GM13977 (cell line): ENCODE data around the gene SH2D6.

Source experiments
- DNase-seq: peaks from one replicate; pipeline ENCODE4 v3.0.0; 2012; ENCODE audit warnings: low spot score
- in situ Hi-C: fragments of 300-500 bp; cut with MboI; formaldehyde crosslinking; loops from one replicate; pipeline ENCODE4 v1.12.0; 2022; ENCODE audit warnings: low sequenced_read_pairs, low pct_unique_long_range_greater_than_20kb, mixed read lengths, inconsistent platforms; ENCODE audit not compliant: unreplicated experiment
- TF ChIP-seq, protein P1 (sequence below): IDR thresholded peaks from 2 replicates; pipeline ENCODE4 v1.5.1; 2012; ENCODE audit warnings: mild to moderate bottlenecking, control low read depth; ENCODE audit not compliant: insufficient read depth; ENCODE audit errors: extremely low read depth, missing control alignments

Gene SH2D6

DNA sequence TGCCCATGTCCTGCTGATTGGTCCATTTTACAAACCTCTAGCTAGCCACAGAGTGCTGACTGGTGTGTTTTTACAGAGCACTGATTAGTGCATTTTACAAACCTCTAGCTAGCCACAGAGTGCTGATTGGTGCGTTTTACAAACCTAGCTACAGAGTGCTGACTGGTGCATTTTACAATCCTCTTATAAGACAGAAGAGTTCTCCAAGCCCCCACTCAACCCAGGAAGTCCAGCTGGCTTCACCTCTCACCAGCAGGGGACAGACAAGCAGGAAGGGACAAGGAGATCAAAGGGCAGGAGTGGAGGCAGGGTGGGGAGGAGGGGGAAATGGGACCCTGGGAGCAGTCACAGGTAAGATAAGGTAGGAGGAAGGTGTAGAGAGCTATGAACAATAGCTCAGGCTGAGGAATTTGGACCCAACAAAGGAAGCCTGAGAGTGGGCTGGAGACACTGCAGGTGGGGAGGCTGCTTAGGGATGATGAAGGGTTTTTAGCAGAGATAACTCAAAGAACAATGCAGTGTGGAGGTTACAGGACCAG lies 37.1 kb downstream of the SH2D6 start:
- no peak for DNase-seq
- TF ChIP-seq, protein P1, sequence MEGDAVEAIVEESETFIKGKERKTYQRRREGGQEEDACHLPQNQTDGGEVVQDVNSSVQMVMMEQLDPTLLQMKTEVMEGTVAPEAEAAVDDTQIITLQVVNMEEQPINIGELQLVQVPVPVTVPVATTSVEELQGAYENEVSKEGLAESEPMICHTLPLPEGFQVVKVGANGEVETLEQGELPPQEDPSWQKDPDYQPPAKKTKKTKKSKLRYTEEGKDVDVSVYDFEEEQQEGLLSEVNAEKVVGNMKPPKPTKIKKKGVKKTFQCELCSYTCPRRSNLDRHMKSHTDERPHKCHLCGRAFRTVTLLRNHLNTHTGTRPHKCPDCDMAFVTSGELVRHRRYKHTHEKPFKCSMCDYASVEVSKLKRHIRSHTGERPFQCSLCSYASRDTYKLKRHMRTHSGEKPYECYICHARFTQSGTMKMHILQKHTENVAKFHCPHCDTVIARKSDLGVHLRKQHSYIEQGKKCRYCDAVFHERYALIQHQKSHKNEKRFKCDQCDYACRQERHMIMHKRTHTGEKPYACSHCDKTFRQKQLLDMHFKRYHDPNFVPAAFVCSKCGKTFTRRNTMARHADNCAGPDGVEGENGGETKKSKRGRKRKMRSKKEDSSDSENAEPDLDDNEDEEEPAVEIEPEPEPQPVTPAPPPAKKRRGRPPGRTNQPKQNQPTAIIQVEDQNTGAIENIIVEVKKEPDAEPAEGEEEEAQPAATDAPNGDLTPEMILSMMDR, result no peak
- in situ Hi-C loops, result no loop called here

- TF ChIP-seq, protein P1, result no peak
- in situ Hi-C loops, result no loop called here
- DNase-seq, result no peak
Measured at GRCh38 chr2:85457043-85457442, 38.5 kb downstream of the SH2D6 start.

GRCh38 chr2:85457877-85458316 lies 39.4 kb downstream of the SH2D6 start:
- in situ Hi-C loops, result no loop called here
- no peak for DNase-seq
- TF ChIP-seq, protein P1, result no peak

DNA sequence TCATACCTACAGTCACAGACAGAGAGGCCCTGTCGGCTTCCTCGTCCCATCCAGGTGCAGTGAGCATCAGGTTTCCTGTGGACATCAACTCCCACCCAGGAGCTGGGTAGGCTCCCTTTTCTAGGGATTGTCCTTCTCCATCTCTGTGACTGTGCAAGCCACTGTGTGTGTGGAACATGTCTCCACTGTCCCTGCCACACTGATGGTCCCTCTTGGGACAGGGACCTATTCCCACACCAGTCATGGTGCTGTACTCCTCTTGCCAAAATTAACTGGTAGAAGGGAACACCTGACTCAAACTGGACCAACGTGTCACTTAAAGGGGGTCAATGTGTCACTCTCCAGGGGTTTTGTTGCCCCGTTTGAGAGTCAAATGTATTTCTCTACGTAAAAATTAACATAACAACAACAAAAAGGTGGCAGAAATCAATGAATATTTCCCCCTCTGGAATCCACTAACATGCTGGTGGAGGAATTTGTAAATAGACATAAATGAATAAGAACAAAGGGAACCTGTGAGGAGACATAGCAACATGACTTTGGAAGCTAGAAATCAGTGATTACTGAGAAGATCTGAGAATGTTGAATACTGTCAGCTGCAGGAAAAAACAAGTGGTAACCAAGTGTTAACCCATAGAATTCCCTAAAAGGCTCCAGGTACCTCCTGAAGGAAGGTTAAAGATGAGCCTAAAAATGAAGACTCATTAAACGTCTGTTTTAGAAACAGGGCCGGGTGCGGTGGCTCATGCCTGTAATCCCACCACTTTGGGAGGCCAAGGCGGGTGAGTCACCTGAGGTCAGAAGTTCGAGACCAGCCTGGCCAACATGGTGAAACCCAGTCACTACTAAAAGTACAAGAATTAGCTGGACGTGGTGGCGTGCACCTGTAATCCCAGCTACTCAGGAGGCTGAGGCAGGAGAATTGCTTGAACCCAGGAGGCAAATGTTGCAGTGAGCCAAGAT lies 40.4 kb downstream of the SH2D6 start:
- in situ Hi-C loops, result no loop called here
- DNase-seq, result no peak

DNA sequence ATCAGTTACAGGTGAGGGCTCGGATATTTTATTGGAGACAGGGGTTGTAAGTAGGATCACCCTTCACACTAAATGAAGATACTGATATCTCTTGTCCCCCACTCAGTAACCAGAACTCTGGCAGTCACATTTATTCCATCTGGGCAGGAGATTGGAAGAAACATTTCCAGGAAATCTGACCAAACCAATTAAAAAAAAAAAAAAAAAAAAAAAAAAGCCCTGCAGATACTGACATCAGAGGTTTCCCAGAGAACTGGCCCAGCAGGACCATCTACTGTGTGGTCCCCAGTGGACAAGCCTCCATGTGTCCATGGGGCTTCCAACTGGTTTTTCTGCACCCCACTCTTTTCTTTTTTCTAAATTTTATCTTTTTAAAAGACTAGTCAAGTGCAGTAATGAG lies 41.3 kb downstream of the SH2D6 start:
- no peak for DNase-seq
- TF ChIP-seq, protein P1, result no peak
- in situ Hi-C loops, result no loop called here

More for the DNA sequence above, 40.4 kb downstream of the SH2D6 start:
- TF ChIP-seq, protein P1, result no peak

- in situ Hi-C loops, result no loop called here
- TF ChIP-seq, protein P1, result no peak
Measured at GRCh38 chr2:85462322-85462721, 43.8 kb downstream of the SH2D6 start.

More at GRCh38 chr2:85462322-85462721, 43.8 kb downstream of the SH2D6 start:
- no peak for DNase-seq
